Left colon (tissue), 2 donors: ENCODE measurements around the gene NR4A1. TPM values are rescaled to one million over a fixed set of nuclear protein-coding genes. Genes with fewer than 3 reads are reported as not detected.
"Not testable (repeated sequence)": the region's sequence is repeated elsewhere in the genome, so short reads cannot be mapped to it uniquely, and the experiment has no call there.

ENCODE experiments used
- ATAC-seq: fragments of 200-7000 bp; cut with Tn5 transposase; one replicate; pipeline ENCODE4 v1.9.1; 2020; ENCODE audit warnings: mild to moderate bottlenecking, moderate library complexity
- DNase-seq, 2 donors: peaks; one replicate each; pipeline ENCODE4 v3.0.0-alpha.2; 2020
- intact Hi-C, 2 donors: fragments of 100-400 bp; cut with DNase I in 1 of 2; cut with micrococcal nuclease in 1 of 2; formaldehyde crosslinking; loops; one replicate each; pipeline versions ENCODE4 v1.11.2 to v1.14.0; 2022; cut with DNase I, micrococcal nuclease
- total RNA-seq, 2 donors: library from RNA; stranded (reverse); fragmentation: NEBNext Ultra II Directional; extraction: Animal tissue kit (Norgen Biotek cat#: 25700); gene quantifications; one replicate each; pipeline ENCODE4 v1.2.1, GENCODE V29; 2021
- donor health status: DM: no; HTN: no; CAD: no.
- donor health status: DM: yes; HTN: yes; CAD: no.

Gene NR4A1
- total RNA-seq, 2 donors from 2014 or later = 37.7 to 182 TPM

DNA sequence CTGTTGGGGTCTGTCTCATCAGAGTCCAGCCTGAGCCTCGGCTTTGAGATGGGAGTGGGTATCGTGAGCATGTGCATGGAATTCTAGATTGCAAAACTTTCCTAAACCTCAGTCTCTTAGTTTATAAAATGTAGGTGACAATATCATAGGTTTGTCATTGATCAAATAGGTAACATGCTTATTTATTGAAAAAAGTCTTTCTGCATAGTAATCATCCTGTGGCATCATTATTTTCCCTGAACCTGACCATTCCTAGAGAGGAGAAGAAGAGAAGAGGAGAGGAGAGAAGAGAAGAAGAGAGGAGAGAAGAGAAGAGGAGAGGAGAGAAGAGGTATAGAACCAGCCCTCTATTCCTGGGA is 32.4 kb downstream of the NR4A1 start:
- no peak for DNase-seq
- intact Hi-C loops = loop anchor here (5.0 to 10.0 kb wide), 2 partner anchors 59 to 61 kb away; no protein-coding TSS in a partner anchor
- no peak for ATAC-seq

- intact Hi-C loops = loop anchor here (5.0 to 10.0 kb wide), 2 partner anchors 60 to 62 kb away; no protein-coding TSS in a partner anchor
- ATAC-seq (no peak), DNase-seq (no peak)
These were observed 33.4 kb downstream of the NR4A1 start for GRCh38 chr12:52084491-52085231.

DNA sequence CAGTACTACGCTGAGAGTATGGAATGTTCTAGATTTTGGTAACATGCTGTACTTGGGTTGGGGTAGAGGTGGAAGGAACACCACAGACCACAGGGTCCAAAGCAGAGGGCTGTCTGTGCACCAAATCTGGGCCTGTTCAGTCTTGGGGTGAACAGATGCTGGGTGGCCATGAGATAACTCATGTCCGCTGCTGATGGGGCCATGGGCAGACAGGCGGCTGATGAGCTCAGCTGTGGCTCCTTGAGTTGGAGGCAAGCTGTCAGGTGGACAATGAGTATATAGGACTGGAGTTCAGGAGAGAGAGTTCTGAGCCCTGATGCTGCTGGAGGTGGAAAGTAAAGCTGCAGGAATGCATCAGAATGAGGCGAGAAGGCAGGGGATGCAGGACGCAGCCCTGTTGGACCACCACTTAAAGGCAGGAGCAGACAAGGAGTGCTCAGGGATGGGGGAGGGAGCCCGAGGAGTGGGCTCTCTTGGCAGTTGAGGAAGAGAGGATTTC is 34.5 kb downstream of the NR4A1 start:
- DNase-seq (no peak), ATAC-seq (no peak)
- intact Hi-C loops = loop anchor here in 1 of 2 donors (10.0 kb wide), 1 partner anchor 61 kb away; no protein-coding TSS in a partner anchor

- ATAC-seq = peak; percentile 80
- intact Hi-C loops = loop anchor here in 1 of 2 donors (10.0 kb wide), 1 partner anchor 62 kb away; no protein-coding TSS in a partner anchor
These were observed 35.1 kb downstream of the NR4A1 start for GRCh38 chr12:52086366-52086765.

DNA sequence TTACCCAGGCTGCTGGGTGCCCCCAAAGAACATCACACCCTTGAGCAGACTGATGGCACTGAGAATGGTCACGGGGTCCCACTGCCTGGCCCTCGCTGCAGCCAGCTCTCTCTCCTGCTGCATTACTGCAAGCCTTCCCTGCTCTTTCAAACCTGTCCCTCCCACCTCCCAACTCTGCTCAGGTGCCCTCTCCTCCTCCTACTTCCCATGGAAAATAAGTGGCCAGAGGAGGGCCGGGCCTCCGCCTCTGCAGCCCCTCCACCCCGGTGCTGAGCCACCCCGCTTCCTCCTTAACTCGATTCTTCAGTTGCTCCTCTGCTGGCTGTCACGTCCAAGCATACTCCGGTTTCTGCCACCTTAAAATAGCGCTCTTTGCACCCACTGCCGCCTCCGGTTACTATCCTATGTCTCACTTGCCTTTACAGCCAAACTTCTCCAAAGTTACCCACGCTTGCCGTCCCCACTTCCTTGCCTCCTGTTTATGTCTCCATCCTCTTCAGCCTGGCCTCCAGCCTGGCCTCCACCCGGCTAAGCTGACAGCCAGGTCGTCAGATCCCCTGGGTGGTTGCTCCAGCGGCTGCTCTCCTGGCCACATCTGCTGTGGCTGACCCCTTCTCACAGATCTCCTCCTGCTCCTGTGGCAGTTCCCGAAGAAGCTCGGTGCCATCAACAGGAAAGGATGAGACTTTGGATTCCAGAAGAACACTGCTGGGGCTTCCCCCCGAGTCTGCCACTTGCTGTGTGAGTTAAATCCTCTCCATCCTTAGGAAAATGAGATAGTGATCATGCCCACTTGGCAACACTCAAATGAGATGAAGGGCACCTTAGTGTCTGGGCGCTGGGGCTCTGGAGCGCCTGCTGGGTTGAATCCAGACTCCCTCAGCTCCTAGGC is 35.9 kb downstream of the NR4A1 start:
- ATAC-seq = no peak
- DNase-seq = no peak
- intact Hi-C loops = loop anchor here in 1 of 2 donors (10.0 kb wide), 1 partner anchor 62 kb away; no protein-coding TSS in a partner anchor

More at GRCh38 chr12:52086366-52086765, 35.1 kb downstream of the NR4A1 start:
- peak in 1 of 2 donors; percentile 62 for DNase-seq

- intact Hi-C loops = loop anchor here in 1 of 2 donors (10.0 kb wide), 1 partner anchor 63 kb away; no protein-coding TSS in a partner anchor
- ATAC-seq (no peak), DNase-seq (no peak)
These were observed 36.9 kb downstream of the NR4A1 start for GRCh38 chr12:52087961-52088820.

DNA sequence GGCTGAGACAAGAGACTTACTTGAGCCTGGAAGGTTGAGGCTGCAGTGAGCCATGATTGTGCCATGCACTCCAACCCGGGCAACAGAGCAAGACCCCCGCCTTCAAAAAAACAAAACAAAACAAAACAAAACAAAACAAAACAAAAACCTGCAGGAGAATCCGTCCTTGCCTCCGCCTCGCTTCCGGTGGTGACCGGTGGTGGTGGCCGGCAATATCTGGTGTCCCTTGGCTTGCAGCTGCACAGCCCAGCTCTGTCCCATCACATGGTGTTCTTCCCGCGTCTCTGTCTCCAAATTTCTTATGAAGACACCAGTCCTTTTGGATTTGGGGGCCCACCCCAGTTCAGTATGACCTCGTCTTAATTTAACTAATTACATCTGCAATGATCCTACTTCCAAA is 38.2 kb downstream of the NR4A1 start:
- DNase-seq = no peak
- intact Hi-C loops = loop anchor here in 1 of 2 donors (10.0 kb wide), 1 partner anchor 65 kb away; no protein-coding TSS in a partner anchor

GRCh38 chr12:52090291-52090690 is 39.0 kb downstream of the NR4A1 start:
- ATAC-seq (no peak), DNase-seq (no peak)
- intact Hi-C loops = no loop called here

More for the DNA sequence above, 38.2 kb downstream of the NR4A1 start:
- ATAC-seq = no peak

DNA sequence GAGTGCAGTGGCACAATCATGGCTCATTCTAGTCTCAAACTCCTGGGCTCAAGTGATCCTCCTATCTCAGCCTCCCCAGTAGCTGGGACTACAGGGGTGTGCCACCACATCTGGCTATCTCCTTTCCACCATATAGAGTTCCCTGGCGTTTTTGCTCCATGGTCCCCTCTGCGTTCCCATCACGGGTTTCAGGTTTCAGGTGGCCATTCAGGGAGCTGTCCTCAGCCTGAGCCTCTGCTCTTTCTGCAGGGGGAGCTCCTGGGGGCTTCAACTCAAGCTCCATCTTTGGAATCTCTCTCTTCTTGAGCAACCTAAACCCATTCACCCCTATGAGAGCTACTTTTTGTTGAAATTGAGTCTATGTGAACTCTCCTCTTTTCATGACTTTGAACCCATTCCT is 39.8 kb downstream of the NR4A1 start:
- intact Hi-C loops = no loop called here
- ATAC-seq (no peak), DNase-seq (no peak)

- ATAC-seq = peak; percentile 55
- intact Hi-C loops = no loop called here
- no peak for DNase-seq
These were observed 40.6 kb downstream of the NR4A1 start for GRCh38 chr12:52091869-52092268.

GRCh38 chr12:52093346-52093745 is 42.1 kb downstream of the NR4A1 start:
- intact Hi-C loops = no loop called here
- DNase-seq (no peak), ATAC-seq (peak; percentile 68)

DNA sequence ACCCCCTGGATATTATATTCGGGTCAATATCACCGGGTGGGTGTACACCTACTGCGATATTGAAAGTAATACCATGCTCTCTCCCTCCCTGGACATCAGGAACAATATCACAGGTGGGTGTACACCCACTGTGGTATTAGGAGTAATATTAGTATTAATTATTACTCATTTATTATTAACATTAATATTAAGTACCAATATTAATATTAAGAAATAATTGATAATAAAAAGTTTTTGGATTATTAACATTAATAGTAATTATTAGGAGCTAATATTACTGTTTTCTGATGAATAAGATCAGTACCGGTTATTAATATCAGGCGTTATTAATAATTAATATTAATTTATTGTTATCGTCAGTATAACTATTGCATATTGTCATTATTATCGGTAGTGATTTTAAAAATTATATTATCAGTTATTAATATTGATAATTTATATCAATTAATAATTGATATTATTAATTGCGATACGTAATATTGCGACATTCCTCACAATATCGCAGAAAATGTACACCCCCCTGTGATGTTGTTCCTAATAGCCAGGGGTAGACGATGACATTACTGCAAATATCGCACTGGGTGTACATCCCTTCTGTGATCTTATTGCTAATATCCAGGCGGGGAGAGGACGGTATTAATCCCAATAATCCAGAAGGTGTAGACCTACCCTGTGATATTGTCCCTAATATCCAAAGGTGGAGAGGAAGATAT is 45.2 kb downstream of the NR4A1 start:
- intact Hi-C loops = no loop called here
- DNase-seq = no peak
- ATAC-seq = no peak

DNA sequence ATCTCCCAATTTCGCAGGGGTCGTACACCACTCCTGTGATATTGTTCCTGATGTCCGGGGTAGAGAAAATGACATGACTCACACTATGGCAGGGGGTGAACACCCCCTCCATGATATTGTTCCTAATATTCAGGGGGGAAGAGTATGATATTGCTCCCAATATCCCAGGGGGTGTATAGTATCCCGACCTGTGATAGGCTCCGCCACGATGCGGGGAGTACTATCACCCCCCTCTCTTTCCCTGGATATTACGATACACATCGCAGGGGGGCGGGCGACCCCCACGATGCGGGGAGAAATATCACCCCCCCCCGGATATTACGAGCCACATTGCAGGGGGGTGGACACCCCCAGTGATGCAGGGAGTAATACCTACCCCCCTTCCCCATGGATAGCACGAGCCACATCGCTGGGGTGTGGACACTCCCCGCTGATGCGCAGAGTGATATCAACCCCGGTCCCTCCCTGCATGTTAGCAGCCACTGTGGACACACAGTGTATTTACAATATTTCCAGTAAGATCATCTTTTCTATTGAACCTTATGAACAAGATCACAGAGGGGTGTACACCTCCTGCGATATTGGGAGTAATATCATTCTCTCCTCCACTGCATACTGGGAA is 45.9 kb downstream of the NR4A1 start:
- intact Hi-C loops = no loop called here
- DNase-seq (no peak), ATAC-seq (no peak)

- DNase-seq, intact Hi-C loops, ATAC-seq: not testable (repeated sequence)
These were observed 53.3 kb downstream of the NR4A1 start for GRCh38 chr12:52104431-52105089.
